Fibroblast of lung (primary cell): Measurements from ENCODE around the gene RAB28.

Experiments used
- EZH2 ChIP-seq: IDR thresholded peaks from 2 replicates; pipeline ENCODE4 v1.5.1; 2012; ENCODE audit warnings: low read length, control low read depth, mild to moderate bottlenecking; ENCODE audit errors: missing control alignments
- TF ChIP-seq, protein P1 (sequence below), 2 donors: IDR thresholded peaks in 1 of 2; conservative IDR thresholded peaks in 1 of 2; 1 replicate in 1 of 2; 2 replicates in 1 of 2; pipeline ENCODE4 v1.5.1; 2011 to 2012; ENCODE audit warnings: low read length in 2 of 2, control low read depth in 1 of 2, inconsistent platforms in 1 of 2, low read depth in 1 of 2, mild to moderate bottlenecking in 1 of 2

DNA sequence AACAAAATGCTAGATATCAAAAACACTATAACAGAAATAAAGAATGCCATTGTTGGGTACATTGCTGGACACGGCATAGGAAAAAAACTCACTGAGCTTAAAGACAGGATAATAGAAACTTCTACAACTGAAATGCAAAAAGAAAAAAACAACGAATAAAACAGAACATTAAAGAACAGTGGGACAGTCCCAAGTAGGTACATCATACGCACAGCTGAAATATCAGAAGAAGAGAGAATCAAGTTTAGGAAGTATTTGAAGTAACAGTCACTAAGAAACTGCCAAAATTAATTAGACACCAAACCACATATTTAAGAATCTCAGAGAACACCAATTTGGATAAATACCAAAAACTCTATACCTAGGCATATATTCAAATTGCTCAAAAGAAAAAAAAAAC is 19.2 kb downstream of the RAB28 start:
- TF ChIP-seq EZH2, result no peak
- TF ChIP-seq, protein P1, sequence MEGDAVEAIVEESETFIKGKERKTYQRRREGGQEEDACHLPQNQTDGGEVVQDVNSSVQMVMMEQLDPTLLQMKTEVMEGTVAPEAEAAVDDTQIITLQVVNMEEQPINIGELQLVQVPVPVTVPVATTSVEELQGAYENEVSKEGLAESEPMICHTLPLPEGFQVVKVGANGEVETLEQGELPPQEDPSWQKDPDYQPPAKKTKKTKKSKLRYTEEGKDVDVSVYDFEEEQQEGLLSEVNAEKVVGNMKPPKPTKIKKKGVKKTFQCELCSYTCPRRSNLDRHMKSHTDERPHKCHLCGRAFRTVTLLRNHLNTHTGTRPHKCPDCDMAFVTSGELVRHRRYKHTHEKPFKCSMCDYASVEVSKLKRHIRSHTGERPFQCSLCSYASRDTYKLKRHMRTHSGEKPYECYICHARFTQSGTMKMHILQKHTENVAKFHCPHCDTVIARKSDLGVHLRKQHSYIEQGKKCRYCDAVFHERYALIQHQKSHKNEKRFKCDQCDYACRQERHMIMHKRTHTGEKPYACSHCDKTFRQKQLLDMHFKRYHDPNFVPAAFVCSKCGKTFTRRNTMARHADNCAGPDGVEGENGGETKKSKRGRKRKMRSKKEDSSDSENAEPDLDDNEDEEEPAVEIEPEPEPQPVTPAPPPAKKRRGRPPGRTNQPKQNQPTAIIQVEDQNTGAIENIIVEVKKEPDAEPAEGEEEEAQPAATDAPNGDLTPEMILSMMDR (conservative IDR thresholded peaks at IDR 0.05 in 1 of 2, IDR thresholded peaks at IDR 0.05 in 1 of 2; ENCODE audit: low read depth in 1 of 2, low read length in 2 of 2), result no peak
